ENCODE data around the gene TMEM94. TPM values are rescaled to one million over a fixed set of nuclear protein-coding genes. Genes with fewer than 3 reads are reported as not detected.
A peak's percentile ranks its signal among the peaks of the same experiment; 100 is the strongest.

The TMEM94 gene
- total RNA-seq, 1 experiment from 2014 or later: 61.4 TPM

DNA sequence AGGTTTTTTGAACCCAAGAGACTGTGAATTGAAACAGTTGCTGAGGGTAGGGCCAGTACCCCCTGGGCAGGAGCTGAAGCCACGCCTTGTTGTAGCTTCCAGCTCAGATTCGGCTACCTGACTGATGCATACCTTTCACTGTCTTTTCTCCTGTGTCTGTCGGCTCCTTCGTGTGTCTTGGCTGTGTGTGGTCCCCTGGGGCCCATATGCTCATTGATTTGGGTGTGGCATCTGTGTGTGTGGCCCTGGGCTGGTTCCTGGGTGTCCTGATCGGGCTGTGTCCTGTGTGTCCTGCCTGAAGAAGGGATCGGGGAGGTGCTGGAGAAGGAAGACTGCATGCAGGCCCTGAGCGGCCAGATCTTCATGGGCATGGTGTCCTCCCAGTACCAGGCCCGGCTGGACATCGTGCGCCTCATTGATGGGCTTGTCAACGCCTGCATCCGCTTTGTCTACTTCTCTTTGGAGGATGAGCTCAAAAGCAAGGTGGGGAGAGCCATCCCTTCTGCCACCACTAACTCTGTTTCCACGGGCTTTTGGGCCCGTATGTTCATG lies 38.0 kb downstream of the TMEM94 start:
- Histone ChIP-seq H3K14ac (ENCODE audit: insufficient read depth, low read length) (no peak overlapping the region), H2BK20ac (ENCODE audit: low read depth, low read length, poor library complexity, severe bottlenecking) (no peak overlapping the region), H2BK5ac (ENCODE audit: insufficient read length, low read length) (no peak overlapping the region), H3K9me3 (ENCODE audit: control insufficient read depth, low read depth, low read length) (no peaks in the 10 kb centered on the region), H4K8ac (replicated peaks; ENCODE audit: insufficient read length, low read depth, low read length) (no peak overlapping the region), H3K27me3 (ENCODE audit: insufficient read depth, low read length) (no peaks in the 10 kb centered on the region), H3T11ph (ENCODE audit: low read length) (no peak overlapping the region), H3K23me2 (ENCODE audit: insufficient read length, low read depth, low read length, poor library complexity, severe bottlenecking) (no peaks in the 10 kb centered on the region), H2BK12ac (ENCODE audit: insufficient read length, low read depth, low read length) (no peak overlapping the region), H3K79me2 (ENCODE audit: insufficient read depth, low read length) (no peaks in the 10 kb centered on the region), H3K18ac (ENCODE audit: insufficient read length, low read depth, low read length) (no peak overlapping the region), H3K27ac (ENCODE audit: insufficient read length, low read depth, low read length) (no peak overlapping the region), H2AK5ac (ENCODE audit: insufficient read length, low read length) (no peak overlapping the region), H3K4me1 (ENCODE audit: insufficient read depth, low read length) (no peaks in the 10 kb centered on the region), H3K4me2 (ENCODE audit: insufficient read depth, insufficient read length, low read length) (no peak overlapping the region), H3K79me1 (ENCODE audit: insufficient read depth, low read depth, low read length, poor library complexity, severe bottlenecking) (no peaks in the 10 kb centered on the region), H3K23ac (ENCODE audit: insufficient read length, low read depth, low read length) (no peak overlapping the region), H4K5ac (ENCODE audit: insufficient read length, low read depth, low read length) (no peak overlapping the region), H3K4ac (ENCODE audit: low read depth, low read length) (no peak overlapping the region), H3K56ac (ENCODE audit: insufficient read length, low read depth, low read length) (no peak overlapping the region), H2AFZ (ENCODE audit: low read length) (no peak overlapping the region), H4K20me1 (ENCODE audit: control insufficient read depth, insufficient read depth, insufficient read length) (no peaks in the 10 kb centered on the region), H4K91ac (ENCODE audit: insufficient read length, low read depth, low read length) (no peak overlapping the region), H2BK120ac (ENCODE audit: low read depth, low read length, poor library complexity, severe bottlenecking) (no peak overlapping the region), H2BK15ac (ENCODE audit: low read depth, low read length) (no peak overlapping the region), H3K9ac (ENCODE audit: extremely low read depth, insufficient read length, low read length) (no peak overlapping the region)
- no peak overlapping the region for H3K4me3 Mint-ChIP-seq
- H3K27ac Mint-ChIP-seq: peak overlapping the region in 1 of 3 experiments; percentile 5; a peak in 1 of 7 replicates
- no peaks in the 10 kb centered on the region; the same call in 1 of the 2 replicates for H3K27me3 Mint-ChIP-seq (ENCODE audit: low read depth)
- H3K9me3 Mint-ChIP-seq: no peaks in the 10 kb centered on the region
- peaks cover 0 to 46% (median 38%) of the 10 kb centered on the region in 3 experiments; a peak in 5 of 7 replicates for H3K36me3 Mint-ChIP-seq (ENCODE audit: insufficient read depth in 1 of 3, low read depth in 3 of 3)
- TF ChIP-seq, protein P1, sequence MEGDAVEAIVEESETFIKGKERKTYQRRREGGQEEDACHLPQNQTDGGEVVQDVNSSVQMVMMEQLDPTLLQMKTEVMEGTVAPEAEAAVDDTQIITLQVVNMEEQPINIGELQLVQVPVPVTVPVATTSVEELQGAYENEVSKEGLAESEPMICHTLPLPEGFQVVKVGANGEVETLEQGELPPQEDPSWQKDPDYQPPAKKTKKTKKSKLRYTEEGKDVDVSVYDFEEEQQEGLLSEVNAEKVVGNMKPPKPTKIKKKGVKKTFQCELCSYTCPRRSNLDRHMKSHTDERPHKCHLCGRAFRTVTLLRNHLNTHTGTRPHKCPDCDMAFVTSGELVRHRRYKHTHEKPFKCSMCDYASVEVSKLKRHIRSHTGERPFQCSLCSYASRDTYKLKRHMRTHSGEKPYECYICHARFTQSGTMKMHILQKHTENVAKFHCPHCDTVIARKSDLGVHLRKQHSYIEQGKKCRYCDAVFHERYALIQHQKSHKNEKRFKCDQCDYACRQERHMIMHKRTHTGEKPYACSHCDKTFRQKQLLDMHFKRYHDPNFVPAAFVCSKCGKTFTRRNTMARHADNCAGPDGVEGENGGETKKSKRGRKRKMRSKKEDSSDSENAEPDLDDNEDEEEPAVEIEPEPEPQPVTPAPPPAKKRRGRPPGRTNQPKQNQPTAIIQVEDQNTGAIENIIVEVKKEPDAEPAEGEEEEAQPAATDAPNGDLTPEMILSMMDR (conservative IDR thresholded peaks at IDR 0.05): no peak
- DNase-seq: no peak
- WGBS (ENCODE audit: extremely low coverage, insufficient read length, low lambda C conversion rate): no CpG with 5 or more reads among the region's 14 CpGs
- no peaks in the 10 kb centered on the region for H3K4me1 Mint-ChIP-seq
